ENCODE data around the gene SPN.
"Not testable (repeated sequence)": the region's sequence is repeated elsewhere in the genome, so short reads cannot be mapped to it uniquely, and the experiment has no call there.

SPN gene

DNA sequence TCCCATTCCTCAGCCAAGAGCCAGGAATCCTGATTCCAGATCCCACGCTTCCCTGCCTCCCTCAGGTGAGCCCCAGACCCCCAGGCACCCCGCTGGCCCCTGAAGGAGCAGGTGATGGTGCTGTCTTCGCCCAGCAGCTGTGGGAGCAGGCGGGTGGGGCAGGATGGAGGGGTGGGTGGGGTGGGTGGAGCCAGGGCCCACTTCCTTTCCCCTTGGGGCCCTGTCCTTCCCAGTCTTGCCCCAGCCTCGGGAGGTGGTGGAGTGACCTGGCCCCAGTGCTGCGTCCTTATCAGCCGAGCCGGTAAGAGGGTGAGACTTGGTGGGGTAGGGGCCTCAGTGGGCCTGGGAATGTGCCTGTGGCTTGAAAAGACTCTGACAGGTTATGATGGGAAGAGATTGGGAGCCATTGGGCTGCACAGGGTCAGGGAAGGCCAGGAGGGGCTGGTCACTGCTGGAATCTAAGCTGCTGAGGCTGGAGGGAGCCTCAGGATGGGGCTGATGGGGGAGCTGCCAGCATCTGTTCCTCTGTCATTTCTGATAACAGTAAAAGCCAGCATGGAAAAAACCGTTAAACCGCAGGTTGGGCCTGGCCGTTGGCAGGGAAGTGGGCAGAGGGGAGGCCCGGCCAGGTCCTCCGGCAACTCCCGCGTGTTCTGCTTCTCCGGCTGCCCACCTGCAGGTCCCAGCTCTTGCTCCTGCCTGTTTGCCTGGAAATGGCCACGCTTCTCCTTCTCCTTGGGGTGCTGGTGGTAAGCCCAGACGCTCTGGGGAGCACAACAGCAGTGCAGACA lies at the start of gene SPN:
SPN (plus strand) TSS at position 232 of the 791 bp plus-strand sequence; CDS start at position 714, 482 bp downstream.
- no peak for DNase-seq (ENCODE audit: low spot score)

DNA sequence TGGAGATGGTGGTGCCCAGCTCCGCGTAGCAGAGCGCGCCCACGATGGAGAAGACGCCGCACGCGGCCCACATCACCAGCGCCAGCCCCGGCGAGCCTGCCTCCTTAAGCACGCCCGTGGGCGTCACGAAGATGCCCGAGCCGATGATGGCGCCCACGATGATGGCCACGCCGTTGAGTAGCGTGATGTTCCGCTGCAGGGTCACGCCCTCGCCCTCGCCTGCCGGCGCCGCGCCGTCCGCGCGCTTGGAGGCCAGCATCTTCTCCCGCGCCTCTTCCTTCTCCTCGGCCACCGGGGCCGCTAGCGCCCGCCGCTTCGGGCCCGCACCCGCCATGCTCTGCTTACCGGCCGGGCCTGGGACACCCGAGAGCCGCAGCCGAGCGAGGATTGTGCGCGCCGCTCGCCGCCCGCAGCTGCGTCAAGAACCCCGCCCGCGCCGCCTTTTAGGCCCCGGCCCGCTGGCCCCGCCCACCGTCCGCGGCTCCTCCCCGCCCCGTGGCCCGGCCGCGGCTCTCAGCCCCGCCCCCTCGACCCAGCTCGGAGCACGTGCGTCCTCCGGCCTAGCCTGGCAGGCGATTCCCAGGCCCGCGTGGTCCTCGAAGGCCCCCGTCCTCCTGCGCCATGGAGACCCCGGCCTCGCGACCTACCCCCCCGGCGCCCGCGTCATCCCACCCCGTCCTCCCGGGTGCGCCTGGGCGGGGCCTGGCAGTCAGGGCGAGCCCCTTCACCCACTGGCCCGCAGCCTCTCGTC lies 49.6 kb upstream of the SPN start:
- DNase-seq (ENCODE audit: low spot score), result peak; percentile 77

DNA sequence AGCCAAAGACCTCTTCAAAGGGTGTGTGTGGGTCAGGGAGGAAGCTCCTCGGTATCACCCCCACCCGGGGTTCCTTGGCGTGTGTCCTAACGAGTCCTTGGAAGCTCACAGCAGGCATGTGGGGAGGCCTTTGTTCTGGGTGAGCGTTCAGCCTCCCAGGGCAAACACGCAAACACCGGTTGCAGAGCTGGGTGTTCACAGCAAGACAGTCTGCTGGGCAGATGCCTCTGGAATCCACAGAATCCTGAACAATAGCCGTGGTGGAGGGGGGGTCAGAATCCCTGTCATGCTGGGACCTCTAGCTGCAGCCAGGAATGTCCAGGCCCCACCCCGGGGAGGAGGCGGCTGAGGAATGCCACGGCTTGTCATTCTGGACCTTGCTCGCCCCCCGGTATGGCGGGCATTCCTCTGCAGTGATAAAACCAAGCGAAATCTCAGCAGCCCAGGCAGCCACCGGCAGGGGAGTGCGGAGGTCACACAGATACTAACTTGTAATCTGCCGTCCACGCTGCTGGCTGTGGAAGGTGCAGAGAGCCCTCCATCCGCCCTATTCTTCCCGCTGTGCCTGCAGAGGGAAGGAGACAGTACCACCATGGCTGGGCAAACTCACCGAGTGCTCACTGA lies 48.2 kb upstream of the SPN start:
- DNase-seq (ENCODE audit: low spot score), result not testable (repeated sequence)

- not testable (repeated sequence) for DNase-seq (ENCODE audit: low spot score)
These were observed 46.9 kb upstream of the SPN start for GRCh38 chr16:29616127-29616526.

- DNase-seq (ENCODE audit: low spot score), result not testable (repeated sequence)
These were observed 42.5 kb upstream of the SPN start for GRCh38 chr16:29620591-29620990.

DNA sequence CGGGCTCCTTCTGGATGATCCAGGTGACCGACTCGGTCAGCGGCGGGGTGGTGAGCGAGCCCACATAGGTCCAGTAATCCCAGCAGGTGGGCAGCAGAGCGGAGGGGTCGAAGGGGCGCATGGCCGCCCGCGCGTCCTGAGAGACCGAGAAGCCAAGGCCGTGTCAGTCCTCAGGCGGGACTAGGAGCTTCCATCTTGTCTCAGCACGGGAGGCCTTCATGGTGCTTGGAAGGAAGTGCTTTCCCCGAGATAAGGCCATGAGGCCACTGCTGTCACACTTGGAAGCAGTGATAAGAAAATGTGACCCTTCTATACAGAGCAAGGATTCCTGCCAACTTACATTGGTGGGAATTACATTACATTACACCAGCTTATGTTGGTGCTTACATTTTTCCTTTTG lies 40.3 kb upstream of the SPN start:
- DNase-seq (ENCODE audit: low spot score), result not testable (repeated sequence)

DNA sequence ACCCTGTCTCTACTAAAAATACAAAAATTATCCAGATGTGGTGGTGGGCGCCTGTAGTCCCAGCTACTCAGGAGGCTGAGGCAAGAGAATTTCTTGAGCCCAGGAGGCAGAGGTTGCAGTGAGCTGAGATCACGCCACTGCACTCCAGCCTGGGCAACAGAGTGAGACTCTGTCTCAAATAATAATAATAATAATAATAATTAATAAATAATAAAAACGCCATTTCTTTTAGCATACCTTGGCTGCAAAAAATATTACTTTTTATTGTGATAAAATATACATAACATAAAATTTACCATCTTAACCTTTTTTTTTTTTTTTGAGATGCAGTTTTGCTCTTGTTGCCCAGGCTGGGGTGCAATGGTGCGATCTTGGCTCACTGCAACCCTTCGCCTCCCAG lies 39.8 kb upstream of the SPN start:
- DNase-seq (ENCODE audit: low spot score), result not testable (repeated sequence)

DNA sequence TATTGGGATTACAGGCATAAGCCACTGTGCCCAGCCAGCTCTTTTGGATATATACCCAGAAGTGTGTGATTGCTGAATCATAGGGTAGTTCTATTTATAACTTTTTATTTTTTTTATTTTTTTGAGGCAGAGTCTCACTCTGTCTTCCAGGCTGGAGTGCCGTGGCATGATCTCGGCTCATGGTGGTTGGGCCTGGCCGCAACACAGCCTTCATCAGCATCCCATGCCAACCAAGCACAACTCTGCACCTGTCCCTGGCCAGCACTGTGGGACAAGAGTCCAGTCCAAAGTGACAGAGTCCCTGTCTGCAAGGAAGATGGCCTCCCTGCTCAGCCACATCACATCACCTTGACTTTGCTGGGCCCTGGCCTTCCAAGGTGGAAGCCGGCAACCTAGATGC lies 37.9 kb upstream of the SPN start:
- not testable (repeated sequence) for DNase-seq (ENCODE audit: low spot score)

- not testable (repeated sequence) for DNase-seq (ENCODE audit: low spot score)
These were observed 36.2 kb upstream of the SPN start for GRCh38 chr16:29626778-29627331.

DNA sequence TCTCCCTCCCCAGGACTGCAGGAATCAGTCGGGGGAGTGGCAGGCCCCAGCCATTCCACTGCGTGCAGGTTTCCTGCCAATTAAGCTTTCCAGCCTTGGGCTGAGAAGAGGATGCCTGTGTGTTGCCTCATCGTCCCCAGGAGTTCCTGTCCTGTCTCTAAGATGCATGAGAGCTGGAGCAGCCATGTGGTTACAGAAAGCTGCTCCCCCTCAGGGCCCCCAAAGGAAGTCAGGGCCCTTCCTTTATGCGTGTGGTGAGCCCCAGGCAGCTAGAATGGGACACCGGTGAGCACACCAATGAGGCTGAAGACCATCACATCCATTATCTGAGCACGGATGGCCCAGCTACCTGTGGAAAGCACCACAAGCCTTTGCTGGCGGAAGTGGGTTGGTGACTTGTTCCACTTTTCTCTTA lies 35.4 kb upstream of the SPN start:
- DNase-seq (ENCODE audit: low spot score), result not testable (repeated sequence)

GRCh38 chr16:29628707-29629106 lies 34.3 kb upstream of the SPN start:
- not testable (repeated sequence) for DNase-seq (ENCODE audit: low spot score)

- not testable (repeated sequence) for DNase-seq (ENCODE audit: low spot score)
These were observed 33.7 kb upstream of the SPN start for GRCh38 chr16:29629318-29629717.

- DNase-seq (ENCODE audit: low spot score), result not testable (repeated sequence)
These were observed 31.4 kb upstream of the SPN start for GRCh38 chr16:29631658-29632057.

DNA sequence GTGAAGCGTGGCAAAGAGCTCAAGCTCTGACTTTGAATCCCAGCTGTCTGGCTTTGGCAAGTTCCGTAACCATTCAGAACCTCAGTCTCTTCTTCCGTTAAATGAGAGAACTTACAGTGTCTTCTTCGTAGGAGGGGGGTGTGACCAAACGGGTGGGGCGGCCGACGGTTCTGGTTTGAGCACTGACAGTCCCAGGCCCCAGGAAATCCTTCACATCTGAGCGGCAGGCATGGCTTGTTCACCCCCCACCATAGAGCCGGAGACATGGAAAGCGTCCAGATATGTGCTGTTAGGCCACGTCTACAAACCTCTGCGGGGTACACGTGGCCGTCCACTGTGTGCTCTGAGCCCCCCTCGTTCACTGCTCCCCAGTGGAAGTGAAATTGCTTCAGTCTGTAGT lies 27.1 kb upstream of the SPN start:
- not testable (repeated sequence) for DNase-seq (ENCODE audit: low spot score)

DNA sequence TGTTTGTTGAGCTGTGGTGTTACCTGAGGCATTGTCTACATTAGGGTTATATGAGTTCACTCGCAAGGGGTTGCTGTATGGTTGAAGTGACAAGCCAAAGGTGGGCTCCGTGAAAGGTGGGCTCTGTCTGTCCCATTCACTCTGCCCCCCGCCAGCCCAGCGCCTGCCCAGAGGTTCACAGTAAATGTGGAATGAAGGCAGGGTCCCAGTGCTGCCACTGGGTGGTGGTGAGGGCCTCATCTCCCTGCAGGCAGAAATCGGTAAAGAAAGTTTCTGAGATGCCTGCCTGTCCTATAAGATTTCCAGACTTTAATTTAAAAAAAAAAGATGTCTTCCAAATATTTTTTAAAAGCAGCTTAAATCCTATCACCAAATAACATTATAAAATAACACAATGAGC lies 26.7 kb upstream of the SPN start:
- not testable (repeated sequence) for DNase-seq (ENCODE audit: low spot score)

DNA sequence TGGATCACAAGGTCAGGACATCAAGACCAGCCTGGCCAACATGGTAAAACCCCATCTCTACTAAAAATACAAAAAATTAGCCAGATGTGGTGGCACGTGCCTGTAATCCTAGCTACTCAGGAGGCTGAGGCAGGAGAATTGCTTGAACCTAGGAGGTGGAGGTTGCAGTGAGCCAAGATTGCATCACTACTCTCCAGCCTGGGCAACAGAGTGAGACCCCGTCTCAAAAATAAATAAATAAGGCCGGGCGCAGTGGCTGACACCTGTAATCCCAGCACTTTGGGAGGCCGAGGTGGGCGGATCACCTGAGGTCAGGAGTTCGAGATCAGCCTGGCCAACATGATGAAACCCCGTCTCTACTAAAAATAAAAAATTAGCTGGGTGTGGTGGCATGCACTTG lies 24.3 kb upstream of the SPN start:
- not testable (repeated sequence) for DNase-seq (ENCODE audit: low spot score)

DNA sequence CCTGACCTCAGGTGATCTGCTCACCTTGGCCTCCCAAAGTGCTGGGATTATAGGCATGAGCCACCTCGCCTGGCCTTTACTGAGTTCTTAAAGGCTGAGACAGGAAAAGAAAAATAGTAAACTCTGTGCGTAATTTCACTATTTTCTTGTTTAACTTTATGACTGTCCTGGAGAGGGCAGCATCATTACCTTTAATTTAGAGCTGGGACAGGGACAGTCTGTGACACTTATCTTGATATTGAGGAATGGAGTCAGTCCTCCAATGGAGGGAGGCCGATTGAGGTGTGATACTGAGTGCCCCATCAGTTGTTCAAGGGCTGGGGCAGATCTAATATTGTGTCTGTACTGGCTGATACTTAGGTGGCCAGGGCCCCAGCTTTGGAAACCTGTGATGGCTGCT lies 21.5 kb upstream of the SPN start:
- peak; percentile 27 for DNase-seq (ENCODE audit: low spot score)

GRCh38 chr16:29643596-29643995 lies 19.5 kb upstream of the SPN start:
- DNase-seq (ENCODE audit: low spot score), result no peak

GRCh38 chr16:29644338-29644857 lies 18.6 kb upstream of the SPN start:
- no peak for DNase-seq (ENCODE audit: low spot score)

- no peak for DNase-seq (ENCODE audit: low spot score)
These were observed 17.9 kb upstream of the SPN start for GRCh38 chr16:29644973-29645693.

- DNase-seq (ENCODE audit: low spot score), result peak; percentile 44
These were observed 17.3 kb upstream of the SPN start for GRCh38 chr16:29645694-29646187.
